Measurements from ENCODE around the gene IQGAP2.

IQGAP2 gene

GRCh38 chr5:76674330-76675066 is 271.4 kb downstream of the IQGAP2 start:
- H3K4me3 ChIP-seq (ENCODE audit: low read length, poor library complexity, severe bottlenecking), result no peak overlapping the region
- TF ChIP-seq, protein P1, sequence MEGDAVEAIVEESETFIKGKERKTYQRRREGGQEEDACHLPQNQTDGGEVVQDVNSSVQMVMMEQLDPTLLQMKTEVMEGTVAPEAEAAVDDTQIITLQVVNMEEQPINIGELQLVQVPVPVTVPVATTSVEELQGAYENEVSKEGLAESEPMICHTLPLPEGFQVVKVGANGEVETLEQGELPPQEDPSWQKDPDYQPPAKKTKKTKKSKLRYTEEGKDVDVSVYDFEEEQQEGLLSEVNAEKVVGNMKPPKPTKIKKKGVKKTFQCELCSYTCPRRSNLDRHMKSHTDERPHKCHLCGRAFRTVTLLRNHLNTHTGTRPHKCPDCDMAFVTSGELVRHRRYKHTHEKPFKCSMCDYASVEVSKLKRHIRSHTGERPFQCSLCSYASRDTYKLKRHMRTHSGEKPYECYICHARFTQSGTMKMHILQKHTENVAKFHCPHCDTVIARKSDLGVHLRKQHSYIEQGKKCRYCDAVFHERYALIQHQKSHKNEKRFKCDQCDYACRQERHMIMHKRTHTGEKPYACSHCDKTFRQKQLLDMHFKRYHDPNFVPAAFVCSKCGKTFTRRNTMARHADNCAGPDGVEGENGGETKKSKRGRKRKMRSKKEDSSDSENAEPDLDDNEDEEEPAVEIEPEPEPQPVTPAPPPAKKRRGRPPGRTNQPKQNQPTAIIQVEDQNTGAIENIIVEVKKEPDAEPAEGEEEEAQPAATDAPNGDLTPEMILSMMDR (conservative IDR thresholded peaks at IDR 0.05; ENCODE audit: low read length), result no peak
- no peak for TF ChIP-seq EZH2phosphoT487 (IDR thresholded peaks at IDR 0.05; ENCODE audit: borderline replicate concordance)
- H3K27me3 ChIP-seq (ENCODE audit: insufficient read depth, low read length, poor library complexity, severe bottlenecking), result no peaks in the 10 kb centered on the region
- no peaks in the 10 kb centered on the region for H3K79me2 ChIP-seq (ENCODE audit: insufficient read depth, low read length)
- H3K4me1 ChIP-seq (ENCODE audit: insufficient read depth, low read length, poor library complexity, severe bottlenecking), result no peaks in the 10 kb centered on the region
- no peaks in the 10 kb centered on the region for H3F3A ChIP-seq (ENCODE audit: low read depth)
- H3K36me3 ChIP-seq (ENCODE audit: insufficient read depth, low read length), result peaks cover 80% of the 10 kb centered on the region; the same call in 1 of the 2 replicates
- no peaks in the 10 kb centered on the region for H3K9me3 ChIP-seq (ENCODE audit: insufficient read depth, low read depth, low read length)
- H3K9ac ChIP-seq (ENCODE audit: low read depth, low read length, poor library complexity, severe bottlenecking), result no peak overlapping the region
- no peaks in the 10 kb centered on the region for H4K20me1 ChIP-seq (ENCODE audit: insufficient read depth, low read length, poor library complexity, severe bottlenecking)
- no peak overlapping the region for H3K4me2 ChIP-seq (ENCODE audit: low read depth, low read length, poor library complexity, severe bottlenecking)
- H3K9me2 ChIP-seq (replicated peaks; ENCODE audit: low read depth, low read length), result no peaks in the 10 kb centered on the region
- no peak overlapping the region for H2AFZ ChIP-seq (ENCODE audit: low read length)

DNA sequence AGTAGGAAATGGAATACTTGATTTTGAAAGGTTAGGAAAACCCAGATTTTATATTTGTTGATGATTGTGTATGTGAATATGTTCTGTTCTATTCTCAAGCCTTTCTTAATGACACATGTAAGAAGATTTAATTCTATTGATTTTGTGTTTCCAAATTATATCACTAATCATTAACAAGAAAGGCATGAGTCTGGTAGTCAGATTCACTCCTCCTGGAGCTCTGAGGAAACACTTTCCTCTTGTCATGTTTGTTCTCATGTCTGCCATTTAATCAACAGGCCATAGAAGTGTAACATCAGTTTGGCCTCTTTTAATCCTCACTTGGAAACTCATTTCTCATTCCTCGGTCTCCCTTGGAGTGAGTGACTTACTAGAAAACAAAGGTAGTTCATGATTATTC is 272.3 kb downstream of the IQGAP2 start:
- Histone ChIP-seq H4K20me1 (ENCODE audit: insufficient read depth, low read length, poor library complexity, severe bottlenecking) (no peaks in the 10 kb centered on the region), H3K36me3 (ENCODE audit: insufficient read depth, low read length) (peaks cover 73% of the 10 kb centered on the region; the same call in 1 of the 2 replicates), H3K27me3 (ENCODE audit: insufficient read depth, low read length, poor library complexity, severe bottlenecking) (no peaks in the 10 kb centered on the region)

GRCh38 chr5:76677849-76678472 is 274.9 kb downstream of the IQGAP2 start:
- Histone ChIP-seq H2AFZ (ENCODE audit: low read length) (no peak overlapping the region), H3K4me3 (ENCODE audit: low read length, poor library complexity, severe bottlenecking) (no peak overlapping the region), H3K9ac (ENCODE audit: low read depth, low read length, poor library complexity, severe bottlenecking) (no peak overlapping the region), H3K9me2 (replicated peaks; ENCODE audit: low read depth, low read length) (no peaks in the 10 kb centered on the region), H4K20me1 (ENCODE audit: insufficient read depth, low read length, poor library complexity, severe bottlenecking) (no peaks in the 10 kb centered on the region), H3K4me1 (ENCODE audit: insufficient read depth, low read length, poor library complexity, severe bottlenecking) (peaks cover 14% of the 10 kb centered on the region), H3F3A (ENCODE audit: low read depth) (0 out of 2 replicates have a peak, but pooled peaks cover 3% of the 10 kb centered on the region), H3K79me2 (ENCODE audit: insufficient read depth, low read length) (no peaks in the 10 kb centered on the region), H3K36me3 (ENCODE audit: insufficient read depth, low read length) (peaks cover 51% of the 10 kb centered on the region; the same call in 1 of the 2 replicates), H3K4me2 (ENCODE audit: low read depth, low read length, poor library complexity, severe bottlenecking) (no peak overlapping the region), H3K9me3 (ENCODE audit: insufficient read depth, low read depth, low read length) (no peaks in the 10 kb centered on the region), H3K27me3 (ENCODE audit: insufficient read depth, low read length, poor library complexity, severe bottlenecking) (no peaks in the 10 kb centered on the region)
- TF ChIP-seq, protein P1 (conservative IDR thresholded peaks at IDR 0.05; ENCODE audit: low read length), result no peak
- TF ChIP-seq EZH2phosphoT487 (IDR thresholded peaks at IDR 0.05; ENCODE audit: borderline replicate concordance), result no peak

More for the DNA sequence above, 272.3 kb downstream of the IQGAP2 start:
- H3K79me2 ChIP-seq (ENCODE audit: insufficient read depth, low read length), result no peaks in the 10 kb centered on the region
- H3K9me3 ChIP-seq (ENCODE audit: insufficient read depth, low read depth, low read length), result no peaks in the 10 kb centered on the region
- no peak overlapping the region for H3K9ac ChIP-seq (ENCODE audit: low read depth, low read length, poor library complexity, severe bottlenecking)
- no peaks in the 10 kb centered on the region for H3K9me2 ChIP-seq (replicated peaks; ENCODE audit: low read depth, low read length)
- H3K4me2 ChIP-seq (ENCODE audit: low read depth, low read length, poor library complexity, severe bottlenecking), result no peak overlapping the region
- no peak overlapping the region for H3K4me3 ChIP-seq (ENCODE audit: low read length, poor library complexity, severe bottlenecking)
- no peak for TF ChIP-seq EZH2phosphoT487 (IDR thresholded peaks at IDR 0.05; ENCODE audit: borderline replicate concordance)
- TF ChIP-seq, protein P1 (conservative IDR thresholded peaks at IDR 0.05; ENCODE audit: low read length), result no peak
- H3F3A ChIP-seq (ENCODE audit: low read depth), result no peaks in the 10 kb centered on the region
- H2AFZ ChIP-seq (ENCODE audit: low read length), result no peak overlapping the region
- no peaks in the 10 kb centered on the region for H3K4me1 ChIP-seq (ENCODE audit: insufficient read depth, low read length, poor library complexity, severe bottlenecking)
